Globus pallidus (tissue), 1 donor: ENCODE results near the gene HPGDS.

Experiments
- DNase-seq: peaks from one replicate; pipeline ENCODE4 v3.0.0-alpha.2; 2015; ENCODE audit warnings: low spot score

The HPGDS gene

DNA sequence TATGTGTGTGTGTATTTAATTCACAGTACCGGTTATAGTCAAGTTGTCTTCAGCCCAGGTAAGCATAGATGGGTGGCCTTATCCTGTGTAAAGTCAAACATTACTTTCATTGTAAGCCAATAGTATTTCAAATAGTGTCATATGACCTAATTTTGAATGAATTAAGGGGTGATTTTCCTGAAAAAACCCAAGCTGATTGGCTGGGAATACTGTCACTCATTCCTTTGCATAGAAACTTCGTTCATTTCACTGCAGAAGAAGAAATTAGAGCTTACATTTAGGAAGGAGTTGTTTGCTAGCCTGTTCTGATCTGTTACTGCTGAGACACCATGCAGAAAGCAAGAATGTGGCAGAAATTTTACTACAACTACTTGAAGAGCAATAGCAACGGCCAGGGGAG lies 89.6 kb downstream of the HPGDS start:
- peak; percentile 24 for DNase-seq

DNA sequence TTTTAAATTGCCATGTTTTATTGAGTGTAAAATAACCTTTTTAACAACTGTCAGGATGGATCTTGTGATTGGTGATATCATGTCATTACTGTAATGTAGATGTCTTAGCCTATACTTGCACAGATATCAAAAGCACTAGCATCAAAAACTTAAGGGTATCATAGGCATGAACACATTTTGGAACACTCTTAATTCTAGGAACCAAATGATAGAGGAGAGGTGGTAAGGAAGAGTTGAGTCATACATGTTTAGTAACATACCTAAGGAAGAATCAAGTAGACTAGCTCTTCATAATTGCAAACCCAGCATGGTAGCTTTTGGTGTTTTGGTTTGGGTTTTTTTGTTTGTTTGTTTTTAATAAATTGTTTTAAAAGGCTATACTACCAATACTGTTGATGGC lies 91.5 kb downstream of the HPGDS start:
- no peak for DNase-seq
